Occipital lobe (tissue), 2 donors: ENCODE data around the gene XPR1. TPM values are rescaled to one million over a fixed set of nuclear protein-coding genes. Genes with fewer than 3 reads are reported as not detected.
"Not testable (repeated sequence)": the region's sequence is repeated elsewhere in the genome, so short reads cannot be mapped to it uniquely, and the experiment has no call there.

Experiments used
- DNase-seq: peaks from one replicate; lab custom pipeline; 2025; lab: John Stamatoyannopoulos, UW
- total RNA-seq: library from RNA; depleted of rRNA; stranded (reverse); fragments of >200 nt; gene quantifications from one replicate; pipeline ENCODE4 v1.2.3, GENCODE V29; 2014

Gene XPR1
- total RNA-seq, 1 donor from 2014 or later: 370 TPM

DNA sequence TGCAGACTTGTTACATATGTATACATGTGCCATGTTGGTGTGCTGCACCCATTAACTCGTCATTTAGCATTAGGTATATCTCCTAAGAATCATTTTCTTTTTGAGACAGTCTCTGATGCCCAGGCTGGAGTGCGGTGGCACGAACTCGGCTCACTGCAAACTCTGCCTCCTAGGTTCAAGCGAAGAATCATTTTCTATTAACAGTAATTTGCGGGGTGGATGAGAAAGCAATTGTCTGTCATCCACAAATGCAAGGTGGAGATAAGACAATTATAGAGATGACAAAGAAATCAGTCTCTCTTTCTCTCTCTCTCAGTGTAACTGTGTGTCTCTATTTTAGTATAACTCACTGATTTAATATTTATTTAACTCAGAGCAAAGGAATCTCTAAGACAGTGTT lies 149.9 kb downstream of the XPR1 start:
- no peak for DNase-seq

DNA sequence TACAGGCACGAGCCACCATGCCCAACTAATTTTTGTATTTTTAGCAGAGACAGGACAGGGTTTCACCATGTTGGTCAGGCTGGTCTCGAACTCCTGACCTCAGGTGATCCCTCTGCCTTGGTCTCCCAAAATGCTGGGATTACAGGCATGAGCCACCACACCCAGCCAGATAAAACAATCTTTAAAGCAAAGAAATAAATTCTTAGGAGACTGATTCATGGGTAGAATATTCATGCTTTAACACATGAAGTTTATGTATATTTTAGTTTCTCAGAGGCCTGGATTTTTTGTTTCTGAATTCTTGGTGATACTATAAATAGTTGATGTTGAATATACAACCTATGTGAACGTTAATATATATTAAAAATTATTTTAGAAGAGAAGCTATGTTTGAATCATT lies 153.5 kb downstream of the XPR1 start:
- DNase-seq: no peak

DNA sequence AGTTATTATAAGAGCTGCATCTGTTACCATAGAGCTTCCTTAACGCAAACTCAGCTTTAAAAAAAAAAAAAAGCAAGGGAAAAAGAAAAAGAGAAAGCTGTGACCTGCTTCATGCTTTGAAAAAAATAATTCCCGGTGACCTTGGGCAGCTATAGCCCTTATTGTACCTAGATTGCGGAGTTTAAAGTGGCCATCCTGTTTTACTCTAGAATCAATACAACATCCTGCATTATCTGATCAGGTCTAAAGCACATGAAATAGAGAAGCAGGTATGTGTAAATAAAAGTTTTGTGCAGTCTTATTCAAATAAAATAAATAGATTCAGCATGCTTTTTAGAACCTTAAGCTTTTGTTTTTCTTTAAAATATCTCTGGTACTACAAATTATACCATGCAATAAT lies 154.1 kb downstream of the XPR1 start:
- DNase-seq: no peak

DNA sequence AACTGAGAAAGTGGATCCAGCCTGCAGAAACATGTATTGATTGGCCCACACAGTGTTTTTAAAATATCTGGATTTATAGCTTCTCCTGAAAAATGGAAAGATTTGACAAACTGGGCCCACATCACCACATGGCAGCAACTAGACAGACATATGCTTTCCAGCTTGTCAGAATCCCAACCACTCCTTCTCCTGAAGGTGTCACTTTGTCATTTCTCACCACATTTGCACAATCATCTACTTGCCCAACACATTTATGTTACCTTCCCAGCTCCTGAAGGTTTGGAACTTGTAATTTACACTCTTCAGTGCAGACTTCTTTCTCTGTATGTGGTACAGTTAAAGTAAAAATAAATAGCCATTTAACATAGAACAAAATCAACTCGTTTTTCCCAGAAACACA lies 154.8 kb downstream of the XPR1 start:
- no peak for DNase-seq

DNA sequence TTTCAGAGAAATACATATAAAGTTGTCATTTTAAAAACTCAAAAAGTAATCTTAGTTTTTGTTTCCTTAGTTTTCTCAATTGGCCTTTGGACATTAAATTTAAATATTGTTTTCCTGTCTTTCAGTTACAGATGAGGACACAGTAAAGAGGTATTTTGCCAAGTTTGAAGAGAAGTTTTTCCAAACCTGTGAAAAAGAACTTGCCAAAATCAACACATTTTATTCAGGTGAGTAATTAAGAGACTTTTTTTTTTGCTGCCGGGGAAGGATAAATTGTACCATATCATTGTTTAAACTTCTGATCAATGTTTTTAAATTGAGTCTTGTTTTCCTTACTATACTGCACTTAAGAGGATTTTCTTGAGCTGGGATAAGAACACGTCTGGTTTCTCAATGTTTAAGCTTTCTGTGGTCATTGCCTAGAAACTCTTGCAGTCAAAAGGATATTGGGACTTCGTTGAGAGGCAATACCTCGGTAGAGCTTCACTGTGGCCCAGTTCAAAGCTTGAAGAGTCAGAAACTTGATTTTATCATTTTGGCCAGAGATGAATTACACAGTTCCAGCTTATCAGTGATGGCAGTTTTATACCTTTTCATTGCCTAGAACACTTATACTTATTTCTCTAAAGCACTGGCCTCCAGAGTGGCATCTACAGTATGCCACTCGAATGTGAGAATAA lies 155.9 kb downstream of the XPR1 start:
- DNase-seq: no peak

DNA sequence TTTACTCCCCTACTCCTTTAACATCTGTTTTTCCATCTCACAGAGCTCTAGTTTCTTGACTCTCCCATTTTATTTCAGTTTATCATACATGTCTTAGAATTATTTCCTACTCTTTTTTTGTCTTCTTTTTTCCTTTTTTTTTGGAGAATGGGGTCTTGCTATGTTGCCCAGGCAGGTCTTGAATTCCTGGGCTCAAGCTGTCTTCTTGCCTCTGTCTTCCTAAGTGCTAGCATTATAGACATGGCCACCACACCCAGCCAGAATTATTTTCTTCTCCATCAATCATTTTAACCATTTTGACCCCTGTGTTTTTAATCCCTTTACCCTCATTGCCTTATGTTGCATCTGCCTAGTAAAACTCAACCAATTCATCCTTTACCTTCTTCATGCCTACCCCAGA lies 157.6 kb downstream of the XPR1 start:
- no peak for DNase-seq

DNA sequence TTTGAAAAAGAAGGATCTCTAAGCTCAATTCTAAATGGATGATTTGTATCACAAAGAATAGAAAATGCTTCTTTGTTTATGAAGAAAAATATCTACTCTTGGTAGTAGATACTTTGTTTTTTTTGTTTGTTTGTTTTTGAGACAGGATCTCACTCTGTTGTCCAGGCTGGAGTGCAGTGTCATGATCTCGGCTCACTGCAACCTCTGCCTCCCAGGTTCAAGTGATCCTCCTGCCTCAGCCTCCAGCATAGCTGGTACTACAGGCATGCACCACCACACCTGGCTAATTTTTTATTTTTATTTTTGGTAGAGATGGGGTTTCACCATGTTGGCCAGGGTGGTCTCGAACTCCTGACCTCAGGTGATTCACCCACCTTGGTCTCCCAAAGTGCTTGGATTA lies 159.3 kb downstream of the XPR1 start:
- not testable (repeated sequence) for DNase-seq

DNA sequence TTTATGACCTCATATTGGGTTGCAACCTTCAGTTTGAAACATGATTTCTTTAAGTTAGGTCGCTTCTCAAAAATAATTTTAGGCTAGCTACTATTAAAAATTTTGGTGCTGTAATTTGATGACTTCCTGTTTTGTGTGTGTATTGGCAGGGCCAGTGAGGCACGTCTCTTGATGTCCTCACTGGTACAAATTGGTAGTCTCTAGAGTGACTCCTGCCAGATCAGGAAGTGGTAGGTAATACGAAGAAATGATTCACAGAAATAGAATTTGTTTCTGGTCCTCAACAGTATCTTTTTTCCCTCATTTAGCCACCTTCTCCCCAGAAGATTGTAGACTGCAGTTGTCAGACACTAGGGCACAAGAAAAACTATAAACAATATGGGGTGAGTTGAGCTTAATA lies 160.0 kb downstream of the XPR1 start:
- no peak for DNase-seq

DNA sequence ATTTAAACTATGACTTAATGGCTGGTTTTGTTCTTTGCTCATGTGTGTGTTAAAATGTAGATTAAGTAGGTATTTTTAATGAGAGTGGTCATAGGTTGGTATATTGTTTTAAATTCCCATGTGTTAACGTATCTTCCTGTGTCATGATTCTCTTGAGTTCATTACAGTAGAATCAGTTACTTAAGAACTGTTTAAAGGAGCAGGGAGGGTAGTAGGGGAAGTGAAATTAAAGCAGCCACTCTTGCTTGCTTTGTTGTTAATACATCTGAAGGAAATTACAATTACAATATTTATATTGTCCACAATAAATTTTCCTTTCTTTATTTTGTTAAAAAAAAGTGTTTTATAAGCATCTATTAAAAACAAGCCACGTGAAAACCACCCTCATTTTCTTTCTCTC lies 161.6 kb downstream of the XPR1 start:
- DNase-seq: no peak

DNA sequence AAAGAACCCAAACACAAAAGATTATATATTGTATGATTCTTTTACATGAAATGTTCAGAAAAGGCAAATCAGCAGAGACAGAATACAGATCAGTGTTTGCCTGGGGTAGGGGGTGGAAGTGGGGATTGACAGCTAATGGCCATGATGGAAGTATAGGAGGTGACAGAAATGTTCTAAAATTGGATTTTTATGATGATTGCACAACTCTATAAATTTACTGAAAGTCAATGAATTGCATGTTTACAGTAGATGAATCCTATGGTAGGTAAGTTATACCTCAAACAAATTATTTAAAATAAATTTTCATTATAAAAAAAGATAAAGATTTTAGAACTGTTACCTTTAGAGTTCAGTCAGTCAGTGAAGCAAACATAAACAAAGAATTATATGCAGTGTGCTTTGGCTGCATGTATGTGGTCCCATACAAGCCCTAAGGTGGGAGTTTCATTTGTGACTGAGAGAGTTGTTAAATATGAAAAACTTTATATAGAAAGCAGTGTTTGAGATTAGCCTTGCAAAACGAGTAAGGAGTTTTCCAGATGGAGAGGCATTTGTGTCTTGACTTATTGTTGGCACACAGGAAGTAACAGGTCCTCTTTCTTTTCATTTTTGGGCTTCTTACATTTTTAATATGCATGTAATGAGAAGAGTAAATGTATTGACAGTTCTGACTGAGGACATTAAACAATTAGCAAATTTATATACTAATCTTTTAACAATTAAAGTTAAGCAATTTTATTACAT lies 165.2 kb downstream of the XPR1 start:
- DNase-seq: no peak

DNA sequence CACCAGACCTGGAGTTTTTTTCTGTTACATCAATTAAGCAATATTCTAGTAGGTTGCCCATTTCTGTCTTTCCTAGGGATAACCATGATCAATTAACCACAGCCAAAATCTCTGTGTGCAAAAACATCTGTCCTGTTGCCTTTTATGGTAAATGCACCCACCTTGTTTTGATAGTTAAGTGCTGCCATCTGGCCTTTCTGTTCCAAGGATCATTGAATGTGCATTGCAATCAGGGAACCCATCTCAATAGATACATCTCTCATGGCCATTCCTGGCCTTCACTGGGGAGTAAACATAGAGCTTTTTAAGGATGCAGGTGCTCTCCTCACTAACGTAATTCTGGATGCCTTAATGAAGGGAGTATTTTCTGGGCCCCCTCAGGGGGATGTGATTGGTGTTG lies 169.1 kb downstream of the XPR1 start:
- DNase-seq: no peak

DNA sequence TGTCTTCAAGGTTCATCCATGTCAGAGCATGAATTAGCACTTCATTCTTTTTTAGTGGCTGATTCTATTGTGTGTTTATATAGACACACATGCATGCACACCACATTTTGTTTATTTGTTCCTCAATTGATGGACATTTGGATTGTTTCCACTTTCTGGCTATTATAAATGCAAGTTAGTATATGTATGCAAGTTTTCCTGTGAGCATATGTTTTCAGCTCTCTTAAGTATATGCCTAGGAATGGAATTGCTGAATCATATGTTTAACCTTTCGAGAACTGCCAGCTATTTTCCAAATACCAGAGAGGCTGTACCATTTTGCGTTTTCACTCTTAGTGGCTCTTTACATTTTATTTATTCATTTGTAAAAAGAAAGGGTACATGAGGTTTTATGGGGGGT lies 171.0 kb downstream of the XPR1 start:
- no peak for DNase-seq

DNA sequence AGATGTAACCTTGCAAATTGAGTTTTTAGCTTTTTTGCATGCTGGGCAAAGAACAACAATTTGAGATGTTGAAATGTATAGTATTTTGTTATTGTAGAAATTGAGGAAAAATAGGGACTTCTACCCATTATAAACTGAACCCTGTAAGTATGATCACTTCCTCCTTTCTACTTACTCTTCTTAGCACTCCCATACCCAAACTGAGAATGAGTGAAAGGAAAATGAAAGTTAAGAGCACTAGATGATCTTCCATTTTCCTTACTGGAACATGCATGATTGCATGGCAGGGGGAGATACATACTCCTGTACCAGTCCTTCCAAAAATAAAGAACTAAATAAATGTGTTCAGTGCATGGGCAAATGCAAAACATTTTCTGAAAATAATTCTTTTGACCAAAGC lies 173.5 kb downstream of the XPR1 start:
- DNase-seq: no peak

DNA sequence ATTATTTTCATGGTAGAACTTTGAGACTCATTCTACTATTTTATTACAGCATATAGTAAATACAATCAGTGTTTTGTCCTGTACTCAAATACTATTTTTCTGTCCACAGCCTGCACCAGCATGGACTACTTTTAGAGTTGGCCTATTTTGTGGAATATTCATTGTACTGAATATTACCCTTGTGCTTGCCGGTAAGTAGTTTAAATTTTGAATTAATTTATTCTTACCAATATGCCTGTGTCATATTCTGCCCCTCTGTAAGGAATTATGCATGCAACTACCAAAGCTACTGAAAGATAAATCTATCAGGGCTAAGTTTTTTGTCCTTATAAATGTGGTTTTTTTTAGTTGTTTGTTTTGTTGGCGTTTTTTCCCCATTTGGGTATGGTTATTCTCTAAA lies 179.5 kb downstream of the XPR1 start:
- no peak for DNase-seq

DNA sequence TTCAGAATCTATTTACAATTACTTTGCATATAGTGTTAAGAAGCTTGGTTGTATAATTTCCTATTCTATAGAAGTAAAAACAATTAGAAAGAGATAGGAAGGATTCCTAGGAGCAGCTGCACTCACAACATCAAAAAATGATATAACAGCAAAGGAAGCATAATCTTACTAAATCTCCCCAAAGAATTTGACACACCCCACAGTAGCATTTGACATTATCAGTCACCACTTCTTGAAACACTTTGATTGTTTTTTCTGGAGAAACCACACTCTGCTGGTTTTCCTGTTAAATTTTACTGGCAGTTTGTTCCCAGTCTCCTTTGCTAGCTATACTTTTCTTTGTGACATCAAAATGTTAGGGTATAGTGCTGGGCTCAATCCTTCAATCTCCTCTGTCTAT lies 180.1 kb downstream of the XPR1 start:
- no peak for DNase-seq

DNA sequence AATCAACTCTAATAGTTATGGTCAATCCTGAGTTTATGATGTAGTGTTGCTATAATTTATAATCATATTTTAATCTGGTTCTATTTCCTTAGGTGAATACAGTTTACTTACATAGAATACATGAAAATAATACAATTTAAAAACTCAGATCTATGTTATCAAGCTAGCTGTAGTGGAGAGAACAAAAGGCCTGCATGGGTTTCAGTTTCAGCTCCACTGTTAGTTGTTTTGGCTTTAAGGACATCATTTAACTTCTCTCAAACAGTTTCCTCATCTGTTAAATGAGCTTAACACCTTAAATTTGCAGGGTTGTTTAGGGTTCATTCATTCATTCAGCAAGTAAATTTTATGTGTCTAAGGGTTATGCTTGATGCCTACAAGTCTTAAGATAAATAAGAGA lies 182.4 kb downstream of the XPR1 start:
- no peak for DNase-seq

DNA sequence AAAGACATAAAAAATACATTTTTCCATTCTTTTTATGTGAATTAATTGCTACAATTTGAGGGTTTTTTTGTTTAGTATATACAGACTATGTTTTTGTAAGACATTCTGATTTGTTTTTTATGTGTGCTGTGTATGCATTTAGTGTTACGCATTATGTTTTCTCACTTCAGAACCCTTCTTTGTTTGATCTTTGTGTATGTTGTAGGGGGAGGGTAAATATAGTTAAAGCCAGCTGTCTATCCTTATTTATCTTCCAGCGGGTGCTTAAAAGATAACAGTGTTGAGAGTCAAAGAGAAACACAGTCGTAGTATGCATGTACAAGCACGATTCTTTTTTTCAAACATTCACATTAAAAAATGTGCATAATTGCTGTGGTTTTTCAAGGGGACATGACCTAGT lies 183.4 kb downstream of the XPR1 start:
- DNase-seq: no peak

DNA sequence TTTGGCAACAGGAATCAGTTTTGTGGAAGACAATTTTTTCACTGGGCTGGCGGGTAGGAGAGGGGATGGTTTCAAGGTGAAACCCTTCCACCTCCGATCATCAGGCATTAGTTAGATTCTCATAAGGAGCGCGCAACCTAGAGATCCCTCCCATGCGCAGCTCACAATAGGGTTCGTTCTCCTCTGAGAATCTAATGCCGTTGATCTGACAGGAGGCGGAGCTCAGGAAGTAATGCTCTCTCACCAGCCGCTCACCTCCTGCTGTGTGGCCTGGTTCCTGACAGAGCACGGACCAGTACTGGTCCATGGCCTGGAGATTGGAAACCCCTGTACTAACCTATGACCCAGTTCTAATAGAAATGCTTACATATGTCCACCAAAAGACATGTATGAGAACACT lies 184.3 kb downstream of the XPR1 start:
- DNase-seq: no peak

DNA sequence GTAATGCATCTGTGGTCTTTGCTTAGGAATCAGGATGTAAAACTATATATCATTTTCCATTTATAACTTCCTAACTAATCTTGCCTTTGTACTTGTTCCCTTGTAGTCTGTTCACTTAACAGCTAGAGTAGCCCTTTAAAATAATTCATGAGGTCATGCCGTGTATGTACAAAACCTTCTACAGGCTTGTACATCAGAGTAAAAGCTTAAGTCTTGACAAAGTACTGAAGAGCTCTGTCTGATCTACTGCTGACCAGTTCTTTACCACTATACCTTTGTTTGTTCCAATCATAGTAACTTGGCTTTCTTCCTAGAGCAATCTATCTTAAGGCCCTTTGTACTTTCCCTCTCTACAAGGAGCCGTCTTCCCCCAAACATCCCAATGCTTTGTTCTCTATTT lies 190.1 kb downstream of the XPR1 start:
- DNase-seq: no peak

DNA sequence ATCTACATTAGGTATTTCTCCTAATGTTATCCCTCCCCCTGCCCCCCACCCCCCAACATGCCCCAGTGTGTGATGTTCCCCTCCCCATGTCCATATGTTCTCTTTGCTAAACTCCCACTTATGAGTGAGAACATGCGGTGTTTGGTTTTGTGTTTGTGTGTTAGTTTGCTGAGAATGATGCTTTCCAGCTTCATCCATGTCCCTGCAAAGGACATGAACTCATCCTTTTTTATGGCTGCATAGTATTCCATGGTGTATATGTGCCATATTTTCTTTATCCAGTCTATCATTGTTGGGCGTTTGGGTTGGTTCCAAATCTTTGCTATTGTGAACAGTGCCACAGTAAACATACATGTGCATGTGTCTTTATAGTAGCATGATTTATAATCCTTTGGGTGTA lies 199.7 kb downstream of the XPR1 start:
- DNase-seq: not testable (repeated sequence)

DNA sequence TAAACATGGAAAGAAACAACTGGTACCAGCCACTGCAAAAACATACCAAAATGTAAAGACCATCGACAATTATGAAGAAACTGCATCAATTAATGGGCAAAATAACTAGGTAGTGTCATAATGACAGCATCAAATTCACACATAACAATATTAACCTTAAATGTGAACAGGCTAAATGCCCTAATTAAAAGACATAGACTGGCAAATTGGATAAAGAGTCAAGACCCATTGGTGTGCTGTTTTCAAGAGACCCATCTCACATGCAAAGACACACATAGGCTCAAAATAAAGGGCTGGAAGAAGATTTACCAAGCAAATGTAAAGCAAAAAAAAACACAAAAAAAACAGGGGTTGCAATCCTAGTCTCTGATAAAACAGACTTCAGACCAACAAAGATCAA lies 201.4 kb downstream of the XPR1 start:
- DNase-seq: not testable (repeated sequence)

DNA sequence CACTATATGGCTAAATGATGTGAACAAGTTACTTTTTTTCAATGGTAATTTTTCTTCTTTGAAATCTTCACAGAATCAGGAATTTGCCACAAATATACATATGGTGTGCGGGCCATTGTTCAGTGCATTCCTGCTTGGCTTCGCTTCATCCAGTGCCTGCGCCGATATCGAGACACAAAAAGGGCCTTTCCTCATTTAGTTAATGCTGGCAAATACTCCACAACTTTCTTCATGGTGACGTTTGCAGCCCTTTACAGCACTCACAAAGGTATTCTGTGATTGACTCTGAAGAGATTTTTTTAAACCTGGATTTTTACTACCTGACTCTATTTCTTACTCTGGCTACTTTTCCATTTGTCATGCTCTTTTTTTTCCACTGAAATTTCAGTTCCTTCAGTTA lies 204.6 kb downstream of the XPR1 start:
- DNase-seq: no peak

DNA sequence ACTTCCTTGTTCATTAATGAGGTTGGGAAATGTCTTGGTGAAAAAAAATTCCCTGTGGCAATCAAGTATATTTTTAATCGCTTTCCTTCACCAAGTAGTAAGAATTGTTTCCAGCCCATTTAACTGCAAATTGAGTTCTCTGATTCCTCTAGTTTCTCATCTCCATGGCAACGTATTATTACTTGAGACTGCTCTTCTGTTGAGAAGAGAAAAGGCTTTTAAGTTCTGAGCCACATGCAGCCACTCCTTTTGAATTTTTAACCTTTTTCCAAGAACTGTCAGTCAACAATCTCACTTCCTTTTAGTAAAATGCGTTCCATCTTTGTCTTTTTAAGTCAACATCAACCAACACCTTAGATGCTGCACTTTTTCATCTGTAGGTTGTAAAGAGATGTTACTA lies 205.2 kb downstream of the XPR1 start:
- no peak for DNase-seq

DNA sequence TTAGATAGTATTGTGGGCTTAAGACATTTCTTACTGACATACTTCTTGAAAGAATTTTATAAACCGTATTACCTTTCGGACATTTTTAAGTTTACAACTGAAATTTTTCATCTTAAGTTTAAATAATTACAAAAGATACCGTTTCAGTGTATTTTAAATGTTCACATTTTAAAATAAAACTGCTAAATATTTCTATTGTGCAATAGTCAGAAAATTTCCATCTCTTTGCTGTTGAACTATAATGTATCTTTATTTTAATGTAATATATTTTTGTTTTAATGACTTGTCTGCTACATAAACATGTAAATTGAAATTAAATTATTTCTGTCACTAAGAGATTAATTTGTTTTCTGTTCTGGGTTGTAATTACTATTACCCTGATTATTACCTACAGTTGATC lies 206.7 kb downstream of the XPR1 start:
- no peak for DNase-seq
